Activated CD4-positive, CD25-positive, alpha-beta regulatory T cell treated with anti-CD3 and anti-CD28 coated beads, Interleukin-2, amount 50 U/mL, for 24 hours (primary cell): ENCODE measurements around the gene AGAP2.
"Not testable (repeated sequence)": the region's sequence is repeated elsewhere in the genome, so short reads cannot be mapped to it uniquely, and the experiment has no call there.

ENCODE experiments used
- ATAC-seq, 2 donors: fragments of 150-1000 bp; cut with Tn5 transposase; one replicate each; pipeline ENCODE4 v1.10.0; 2021; ENCODE audit warnings: mild to moderate bottlenecking in 1 of 2, moderate library complexity in 1 of 2

The AGAP2 gene

DNA sequence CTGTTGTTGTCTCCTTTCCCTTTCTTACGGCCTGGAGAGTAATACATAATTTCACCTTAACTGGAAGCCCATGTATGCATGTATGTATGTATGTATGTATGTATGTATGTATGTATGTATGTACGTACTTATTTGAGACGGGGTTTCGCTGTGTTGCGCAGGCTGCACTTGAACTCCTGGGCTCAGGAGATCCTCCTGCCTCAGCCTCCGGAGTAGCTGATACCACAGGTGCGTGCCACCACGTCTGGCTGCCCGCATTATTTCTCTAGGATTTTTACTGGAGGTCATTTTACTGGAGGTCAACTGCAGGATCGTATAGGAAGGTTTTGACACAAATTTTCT, 45.3 kb downstream of the AGAP2 start:
- ATAC-seq, result peak in 1 of 2 donors; percentile 0

DNA sequence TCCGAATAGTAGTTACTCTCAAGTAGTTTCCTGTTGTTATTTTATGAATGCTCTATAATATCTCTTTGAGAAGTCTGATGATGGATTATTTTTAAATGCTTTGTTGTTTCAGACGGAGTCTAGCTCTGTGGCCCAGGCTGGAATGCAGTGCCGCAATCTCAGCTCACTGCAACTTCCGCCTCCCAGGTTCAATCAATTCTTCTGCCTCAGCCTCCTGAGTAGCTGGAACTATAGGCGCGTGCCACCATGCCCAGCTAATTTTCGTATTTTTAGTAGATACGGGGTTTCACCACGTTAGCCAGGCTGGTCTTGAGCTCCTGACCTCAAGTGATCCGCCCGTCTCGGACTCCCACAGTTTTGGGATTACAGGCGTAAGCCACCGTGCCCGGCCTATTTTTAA, 46.0 kb downstream of the AGAP2 start:
- ATAC-seq, result no peak

DNA sequence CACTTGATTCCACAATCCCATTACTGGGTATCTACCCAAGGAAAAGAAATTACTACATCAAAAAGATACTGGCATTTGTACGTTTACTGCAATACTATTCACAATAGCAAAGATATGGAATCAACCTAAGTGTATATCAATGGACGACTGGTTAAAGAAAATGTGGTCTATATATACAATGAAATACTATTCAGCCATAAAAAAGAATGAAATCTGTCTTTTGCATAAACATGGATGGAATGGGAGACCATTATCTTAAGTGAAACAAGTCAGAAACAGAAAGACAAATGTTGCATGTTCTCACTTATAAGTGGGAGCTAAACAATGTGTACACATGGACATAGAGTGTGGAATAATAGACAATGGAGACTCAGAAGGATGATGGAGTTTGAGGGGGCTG, 49.6 kb downstream of the AGAP2 start:
- no peak for ATAC-seq

DNA sequence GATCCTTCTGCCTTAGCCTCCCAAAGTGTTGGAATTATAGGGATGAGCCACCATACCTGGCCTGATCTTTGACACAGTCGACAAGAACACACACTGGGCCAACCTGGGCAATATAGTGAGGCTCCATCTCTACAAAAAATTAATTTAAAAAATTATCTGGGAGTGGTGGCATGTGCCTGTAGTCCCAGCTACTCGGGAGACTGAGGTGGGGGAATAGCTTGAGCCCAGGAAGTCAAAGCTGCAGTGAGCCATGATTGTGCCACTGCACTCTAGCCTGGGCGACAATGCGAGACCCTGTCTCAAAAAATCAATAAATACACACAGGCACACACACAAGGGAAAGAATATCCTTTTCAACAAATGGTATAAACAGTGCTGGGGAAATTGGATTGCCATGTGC, 50.7 kb downstream of the AGAP2 start:
- ATAC-seq, result no peak

DNA sequence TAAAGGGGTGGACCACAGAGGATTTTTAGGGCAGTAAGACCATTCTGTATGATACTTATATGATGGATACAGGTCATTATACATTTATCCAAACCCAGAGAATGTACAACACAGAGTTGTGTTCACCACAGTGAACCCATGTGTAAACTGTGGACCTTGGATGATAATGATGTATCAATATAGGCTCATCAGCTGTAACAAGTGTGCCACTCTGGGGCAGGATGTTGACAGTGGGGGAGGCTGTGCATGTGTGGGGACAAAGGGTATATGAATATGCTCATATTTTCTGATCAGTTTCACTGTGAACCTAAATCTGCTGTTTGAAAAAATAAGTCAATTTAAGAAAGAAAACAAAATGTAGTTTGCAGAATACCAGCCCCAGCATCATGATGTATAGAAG, 58.8 kb downstream of the AGAP2 start:
- ATAC-seq, result no peak

DNA sequence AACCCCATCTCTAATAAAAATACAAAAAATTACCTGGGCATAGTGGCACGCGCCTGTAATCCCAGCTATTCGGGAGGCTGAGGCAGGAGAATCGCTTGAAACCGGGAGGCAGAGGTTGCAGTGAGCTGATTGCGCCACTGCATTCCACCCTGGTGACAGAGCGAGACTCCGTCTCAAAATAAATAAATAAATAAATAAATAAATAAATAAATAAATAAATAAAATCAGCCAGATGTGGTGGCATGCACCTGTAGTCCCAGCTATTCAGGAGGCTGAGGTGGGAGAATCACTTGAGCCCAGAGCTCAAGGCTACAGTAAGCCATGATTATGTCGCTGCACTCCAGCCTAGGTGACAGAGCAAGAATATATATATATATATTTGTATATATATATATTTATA, 60.6 kb downstream of the AGAP2 start:
- not testable (repeated sequence) for ATAC-seq

DNA sequence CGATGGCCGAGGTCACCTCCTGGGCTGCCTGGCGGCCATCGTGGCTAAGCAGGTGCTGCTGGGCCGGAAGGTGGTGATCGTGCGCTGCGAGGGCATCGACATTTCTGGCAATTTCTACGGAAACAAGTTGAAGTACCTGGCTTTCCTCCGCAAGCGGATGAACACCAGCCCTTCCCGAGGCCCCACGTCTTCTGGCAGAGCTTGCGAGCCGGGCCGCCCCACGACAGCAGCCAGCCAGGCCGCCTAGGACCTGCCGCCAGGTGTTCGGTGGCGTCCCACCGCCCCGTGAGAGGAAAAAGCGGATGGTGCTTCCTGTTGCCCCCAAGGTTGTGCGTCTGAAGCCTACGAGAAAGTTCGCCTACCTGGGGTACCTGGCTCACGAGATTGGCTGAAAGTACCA, 63.9 kb downstream of the AGAP2 start:
- ATAC-seq, result no peak
